H9 (cell line): ENCODE results near the gene IKZF1. TPM values are rescaled to one million over a fixed set of nuclear protein-coding genes. Genes with fewer than 3 reads are reported as not detected.

Experiments
- DNase-seq: peaks from one replicate; pipeline ENCODE4 v3.0.0-alpha.2; 2017
- H2AFZ ChIP-seq: one replicate; pipeline ENCODE4 v1.6.1; 2013; ENCODE audit warnings: mild to moderate bottlenecking, low read length, control low read depth, moderate library complexity
- H2AK5ac ChIP-seq: 2 replicates; pipeline ENCODE4 v1.6.1; 2013; ENCODE audit warnings: low read length, control low read depth, mixed read lengths; ENCODE audit not compliant: insufficient read length
- H2BK120ac ChIP-seq: one replicate; pipeline ENCODE4 v1.6.1; 2013; ENCODE audit warnings: low read depth, mild to moderate bottlenecking, low read length, control low read depth, inconsistent platforms; ENCODE audit not compliant: poor library complexity, severe bottlenecking
- H2BK12ac ChIP-seq: 2 replicates; pipeline ENCODE4 v1.6.1; 2013; ENCODE audit warnings: low read length, control low read depth, mixed read lengths, low read depth; ENCODE audit not compliant: insufficient read length
- H2BK15ac ChIP-seq: 2 replicates; pipeline ENCODE4 v1.6.1; 2013; ENCODE audit warnings: low read depth, low read length, control low read depth
- H2BK20ac ChIP-seq: one replicate; pipeline ENCODE4 v1.6.1; 2013; ENCODE audit warnings: low read depth, mild to moderate bottlenecking, low read length, control low read depth, inconsistent platforms; ENCODE audit not compliant: poor library complexity, severe bottlenecking
- H2BK5ac ChIP-seq: 2 replicates; pipeline ENCODE4 v1.6.1; 2013; ENCODE audit warnings: low read length, control low read depth, mixed read lengths; ENCODE audit not compliant: insufficient read length
- H3K14ac ChIP-seq: 2 replicates; pipeline ENCODE4 v1.6.1; 2013; ENCODE audit warnings: low read length, control low read depth; ENCODE audit not compliant: insufficient read depth
- H3K18ac ChIP-seq: 2 replicates; pipeline ENCODE4 v1.6.1; 2013; ENCODE audit warnings: low read depth, mild to moderate bottlenecking, mixed read lengths, low read length, control low read depth; ENCODE audit not compliant: insufficient read length
- H3K23ac ChIP-seq: 2 replicates; pipeline ENCODE4 v1.6.1; 2013; ENCODE audit warnings: low read length, control low read depth, mixed read lengths, low read depth; ENCODE audit not compliant: insufficient read length
- H3K23me2 ChIP-seq: 2 replicates; pipeline ENCODE4 v1.6.1; 2013; ENCODE audit warnings: low read depth, mild to moderate bottlenecking, mixed read lengths, low read length, control low read depth; ENCODE audit not compliant: insufficient read length, poor library complexity, severe bottlenecking
- H3K27ac ChIP-seq: 2 replicates; pipeline ENCODE4 v1.5.1; 2013; ENCODE audit warnings: low read length, control low read depth, mixed read lengths, low read depth; ENCODE audit not compliant: insufficient read length
- H3K27me3 ChIP-seq: 2 replicates; pipeline ENCODE4 v1.6.1; 2013; ENCODE audit warnings: low read length, control low read depth, inconsistent platforms; ENCODE audit not compliant: insufficient read depth
- H3K4ac ChIP-seq: 2 replicates; pipeline ENCODE4 v1.6.1; 2013; ENCODE audit warnings: low read depth, mild to moderate bottlenecking, control low read depth, inconsistent platforms, low read length, moderate library complexity
- H3K4me1 ChIP-seq: 2 replicates; pipeline ENCODE4 v1.6.1; 2013; ENCODE audit warnings: low read length, control low read depth, inconsistent platforms; ENCODE audit not compliant: insufficient read depth
- H3K4me2 ChIP-seq: 2 replicates; pipeline ENCODE4 v1.6.1; 2013; ENCODE audit warnings: low read length, control low read depth, mixed read lengths; ENCODE audit not compliant: insufficient read length, insufficient read depth
- H3K56ac ChIP-seq: 2 replicates; pipeline ENCODE4 v1.6.1; 2013; ENCODE audit warnings: low read depth, mild to moderate bottlenecking, mixed read lengths, low read length, control low read depth; ENCODE audit not compliant: insufficient read length
- H3K79me1 ChIP-seq: 2 replicates; pipeline ENCODE4 v1.6.1; 2013; ENCODE audit warnings: low read depth, mild to moderate bottlenecking, moderate library complexity, low read length, control low read depth, inconsistent platforms; ENCODE audit not compliant: insufficient read depth, poor library complexity, severe bottlenecking
- H3K79me2 ChIP-seq: 2 replicates; pipeline ENCODE4 v1.6.1; 2013; ENCODE audit warnings: low read length, control low read depth, inconsistent platforms; ENCODE audit not compliant: insufficient read depth
- H3K9ac ChIP-seq: 2 replicates; pipeline ENCODE4 v1.6.1; 2013; ENCODE audit warnings: low read length, control low read depth, mixed read lengths; ENCODE audit not compliant: insufficient read length; ENCODE audit errors: extremely low read depth
- H3K9me3 ChIP-seq: one replicate; pipeline ENCODE4 v1.6.1; 2013; ENCODE audit warnings: low read depth, low read length, inconsistent platforms; ENCODE audit not compliant: control insufficient read depth
- H3T11ph ChIP-seq: one replicate; pipeline ENCODE4 v1.6.1; 2013; ENCODE audit warnings: mild to moderate bottlenecking, low read length, control low read depth, inconsistent platforms
- H4K20me1 ChIP-seq: one replicate; pipeline ENCODE4 v1.6.1; 2013; ENCODE audit not compliant: control insufficient read depth, insufficient read length, insufficient read depth
- H4K5ac ChIP-seq: 2 replicates; pipeline ENCODE4 v1.6.1; 2013; ENCODE audit warnings: low read depth, mild to moderate bottlenecking, mixed read lengths, low read length, control low read depth; ENCODE audit not compliant: insufficient read length
- H4K8ac ChIP-seq: replicated peaks from 2 replicates; pipeline ENCODE4 v1.6.1; 2013; ENCODE audit warnings: low read length, control low read depth, mixed read lengths, low read depth; ENCODE audit not compliant: insufficient read length
- H4K91ac ChIP-seq: 2 replicates; pipeline ENCODE4 v1.6.1; 2013; ENCODE audit warnings: low read depth, mild to moderate bottlenecking, moderate library complexity, mixed read lengths, low read length, control low read depth; ENCODE audit not compliant: insufficient read length
- H3K27ac Mint-ChIP-seq, 3 experiments: 2 replicates in 2 of 3; 3 replicates in 1 of 3; pipeline ENCODE4 v1.8.0; 2020 to 2021; ENCODE audit warnings: mixed read lengths in 3 of 3, mild to moderate bottlenecking in 1 of 3, moderate library complexity in 1 of 3
- H3K27me3 Mint-ChIP-seq: 2 replicates; pipeline ENCODE4 v1.8.0; 2021; ENCODE audit warnings: low read depth, mild to moderate bottlenecking, moderate library complexity, mixed read lengths
- H3K36me3 Mint-ChIP-seq, 3 experiments: 2 replicates in 2 of 3; 3 replicates in 1 of 3; pipeline ENCODE4 v1.8.0; 2020 to 2021; ENCODE audit warnings: low read depth in 3 of 3, mixed read lengths in 3 of 3; ENCODE audit not compliant: insufficient read depth in 1 of 3
- H3K4me1 Mint-ChIP-seq, 2 experiments: 2 replicates each; pipeline ENCODE4 v1.8.0; 2020; ENCODE audit warnings: mixed read lengths in 2 of 2
- H3K4me3 Mint-ChIP-seq, 2 experiments: 2 replicates in 1 of 2; 3 replicates in 1 of 2; pipeline ENCODE4 v1.8.0; 2020 to 2021; ENCODE audit warnings: mild to moderate bottlenecking in 2 of 2, mixed read lengths in 2 of 2, moderate library complexity in 1 of 2
- H3K9me3 Mint-ChIP-seq, 2 experiments: 2 replicates in 1 of 2; 3 replicates in 1 of 2; pipeline ENCODE4 v1.8.0; 2020; ENCODE audit warnings: mild to moderate bottlenecking in 2 of 2, mixed read lengths in 2 of 2, moderate library complexity in 1 of 2
- WGBS: extraction: QIAGEN DNeasy Blood & Tissue Kit; methylation state at CpG from one replicate; pipeline ENCODE4 v1.1.7; 2013; ENCODE audit warnings: missing lambda C conversion rate, low lambda C conversion rate, mixed read lengths; ENCODE audit not compliant: insufficient read length; ENCODE audit errors: extremely low coverage; 5-methylcytosine and 5-hydroxymethylcytosine counted together
- total RNA-seq: library from RNA; stranded (reverse); gene quantifications from 2 replicates; pipeline ENCODE4 v1.2.1, GENCODE V29; 2021
- TF ChIP-seq, protein P1 (sequence below): fragments of 200-600 bp; sonication (generic); conservative IDR thresholded peaks from 3 replicates; pipeline ENCODE4 v1.8.0; 2021; ENCODE audit warnings: antibody characterized with exemption, mild to moderate bottlenecking

The IKZF1 gene
- total RNA-seq, 1 experiment from 2014 or later, result 0.98 TPM

DNA sequence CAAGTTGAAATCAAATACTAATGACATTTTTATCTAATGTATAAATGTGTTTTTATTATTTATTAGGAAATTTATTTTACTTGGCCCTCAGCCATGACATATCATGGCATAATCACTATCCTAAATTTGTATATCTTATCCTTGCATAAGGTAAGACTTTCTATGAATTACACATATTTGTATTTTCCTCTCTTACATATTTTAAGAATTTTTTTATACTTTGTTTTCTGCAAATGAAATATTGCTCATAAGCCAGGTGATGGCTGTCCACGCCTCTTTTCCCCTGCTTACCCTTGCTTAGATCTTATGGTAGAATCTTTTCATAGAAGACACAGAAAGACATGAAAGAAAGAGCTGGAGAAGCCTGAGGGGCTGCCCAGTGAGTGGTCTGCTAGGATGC, 48.2 kb downstream of the IKZF1 start:
- H3K27me3 Mint-ChIP-seq, result no peaks in the 10 kb centered on the region
- Histone ChIP-seq H3T11ph (no peak overlapping the region), H3K27ac (no peak overlapping the region), H2BK120ac (no peak overlapping the region), H4K8ac (no peak overlapping the region), H4K91ac (no peak overlapping the region), H3K14ac (no peak overlapping the region), H2BK15ac (no peak overlapping the region), H3K23ac (no peak overlapping the region), H4K20me1 (no peaks in the 10 kb centered on the region), H3K56ac (no peak overlapping the region), H2AFZ (no peak overlapping the region), H3K79me2 (no peaks in the 10 kb centered on the region), H3K9ac (no peak overlapping the region), H2BK12ac (no peak overlapping the region), H3K4ac (no peak overlapping the region), H2BK20ac (no peak overlapping the region), H3K18ac (no peak overlapping the region), H3K79me1 (no peaks in the 10 kb centered on the region), H2BK5ac (no peak overlapping the region), H4K5ac (no peak overlapping the region), H3K4me1 (no peaks in the 10 kb centered on the region), H3K9me3 (no peaks in the 10 kb centered on the region), H2AK5ac (no peak overlapping the region), H3K27me3 (no peaks in the 10 kb centered on the region), H3K4me2 (no peak overlapping the region), H3K23me2 (no peaks in the 10 kb centered on the region)
- no peaks in the 10 kb centered on the region for H3K36me3 Mint-ChIP-seq
- no peaks in the 10 kb centered on the region for H3K9me3 Mint-ChIP-seq
- WGBS, result no CpG with 5 or more reads among the region's 1 CpG
- DNase-seq, result no peak
- no peak overlapping the region for H3K27ac Mint-ChIP-seq
- TF ChIP-seq, protein P1, sequence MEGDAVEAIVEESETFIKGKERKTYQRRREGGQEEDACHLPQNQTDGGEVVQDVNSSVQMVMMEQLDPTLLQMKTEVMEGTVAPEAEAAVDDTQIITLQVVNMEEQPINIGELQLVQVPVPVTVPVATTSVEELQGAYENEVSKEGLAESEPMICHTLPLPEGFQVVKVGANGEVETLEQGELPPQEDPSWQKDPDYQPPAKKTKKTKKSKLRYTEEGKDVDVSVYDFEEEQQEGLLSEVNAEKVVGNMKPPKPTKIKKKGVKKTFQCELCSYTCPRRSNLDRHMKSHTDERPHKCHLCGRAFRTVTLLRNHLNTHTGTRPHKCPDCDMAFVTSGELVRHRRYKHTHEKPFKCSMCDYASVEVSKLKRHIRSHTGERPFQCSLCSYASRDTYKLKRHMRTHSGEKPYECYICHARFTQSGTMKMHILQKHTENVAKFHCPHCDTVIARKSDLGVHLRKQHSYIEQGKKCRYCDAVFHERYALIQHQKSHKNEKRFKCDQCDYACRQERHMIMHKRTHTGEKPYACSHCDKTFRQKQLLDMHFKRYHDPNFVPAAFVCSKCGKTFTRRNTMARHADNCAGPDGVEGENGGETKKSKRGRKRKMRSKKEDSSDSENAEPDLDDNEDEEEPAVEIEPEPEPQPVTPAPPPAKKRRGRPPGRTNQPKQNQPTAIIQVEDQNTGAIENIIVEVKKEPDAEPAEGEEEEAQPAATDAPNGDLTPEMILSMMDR, result no peak
- H3K4me1 Mint-ChIP-seq, result no peaks in the 10 kb centered on the region
- no peak overlapping the region for H3K4me3 Mint-ChIP-seq
